Measurements from ENCODE around the gene MGLL. TPM values are rescaled to one million over a fixed set of nuclear protein-coding genes. Genes with fewer than 3 reads are reported as not detected.
A peak's percentile ranks its signal among the peaks of the same experiment; 100 is the strongest.
"Not testable (repeated sequence)": the region's sequence is repeated elsewhere in the genome, so short reads cannot be mapped to it uniquely, and the experiment has no call there.

The MGLL gene
- total RNA-seq, 2 experiments from 2014 or later: 2.1 to 3.6 TPM

GRCh38 chr3:127690823-127691452 lies 131.4 kb downstream of the MGLL start:
- ATAC-seq (ENCODE audit: low read depth) (peak; percentile 51), DNase-seq (no peak)
- Mint-ChIP-seq H3K4me3 (no peak overlapping the region), H3K4me1 (no peaks in the 10 kb centered on the region), H3K9me3 (no peaks in the 10 kb centered on the region), H3K27ac (no peak overlapping the region), H3K27me3 (no peaks in the 10 kb centered on the region), H3K36me3 (no peaks in the 10 kb centered on the region)
- POLR2A ChIA-PET: no interaction called here

- H3K27me3 Mint-ChIP-seq: no peaks in the 10 kb centered on the region
- H3K4me1 Mint-ChIP-seq: no peaks in the 10 kb centered on the region
- POLR2A ChIA-PET: no interaction called here
- no peaks in the 10 kb centered on the region for H3K9me3 Mint-ChIP-seq
- H3K27ac Mint-ChIP-seq: no peak overlapping the region
- H3K4me3 Mint-ChIP-seq: no peak overlapping the region
- no peak for DNase-seq
- H3K36me3 Mint-ChIP-seq: no peaks in the 10 kb centered on the region
- no peak for ATAC-seq (ENCODE audit: low read depth)
These were observed 132.2 kb downstream of the MGLL start for GRCh38 chr3:127690106-127690505.

GRCh38 chr3:127689266-127689860 lies 133.0 kb downstream of the MGLL start:
- H3K36me3 Mint-ChIP-seq: no peaks in the 10 kb centered on the region
- H3K4me3 Mint-ChIP-seq: no peak overlapping the region
- no peak overlapping the region for H3K27ac Mint-ChIP-seq
- DNase-seq (no peak), ATAC-seq (ENCODE audit: low read depth) (no peak)
- POLR2A ChIA-PET: no interaction called here
- H3K27me3 Mint-ChIP-seq: peaks cover 2% of the 10 kb centered on the region
- H3K9me3 Mint-ChIP-seq: no peaks in the 10 kb centered on the region
- H3K4me1 Mint-ChIP-seq: no peaks in the 10 kb centered on the region

GRCh38 chr3:127688416-127689265 lies 133.7 kb downstream of the MGLL start:
- ATAC-seq (ENCODE audit: low read depth) (no peak), DNase-seq (peak; percentile 7)
- Mint-ChIP-seq H3K27me3 (peaks cover 2% of the 10 kb centered on the region), H3K36me3 (no peaks in the 10 kb centered on the region), H3K4me1 (peaks cover 1% of the 10 kb centered on the region), H3K27ac (no peak overlapping the region), H3K4me3 (no peak overlapping the region), H3K9me3 (no peaks in the 10 kb centered on the region)
- POLR2A ChIA-PET: no interaction called here

GRCh38 chr3:127688022-127688415 lies 134.3 kb downstream of the MGLL start:
- peaks cover 5% of the 10 kb centered on the region for H3K27me3 Mint-ChIP-seq
- POLR2A ChIA-PET: no interaction called here
- H3K36me3 Mint-ChIP-seq: no peaks in the 10 kb centered on the region
- no peak overlapping the region for H3K4me3 Mint-ChIP-seq
- ATAC-seq (ENCODE audit: low read depth): no peak
- peak; percentile 0 for DNase-seq
- no peaks in the 10 kb centered on the region for H3K9me3 Mint-ChIP-seq
- no peak overlapping the region for H3K27ac Mint-ChIP-seq
- peaks cover 4% of the 10 kb centered on the region for H3K4me1 Mint-ChIP-seq

GRCh38 chr3:127687228-127687737 lies 135.0 kb downstream of the MGLL start:
- no peak for DNase-seq
- POLR2A ChIA-PET: no interaction called here
- peaks cover 4% of the 10 kb centered on the region for H3K4me1 Mint-ChIP-seq
- ATAC-seq (ENCODE audit: low read depth): no peak
- no peak overlapping the region for H3K27ac Mint-ChIP-seq
- H3K36me3 Mint-ChIP-seq: no peaks in the 10 kb centered on the region
- H3K4me3 Mint-ChIP-seq: no peak overlapping the region
- peaks cover 5% of the 10 kb centered on the region for H3K27me3 Mint-ChIP-seq
- H3K9me3 Mint-ChIP-seq: no peaks in the 10 kb centered on the region

GRCh38 chr3:127686512-127686894 lies 135.8 kb downstream of the MGLL start:
- ATAC-seq (ENCODE audit: low read depth) (no peak), DNase-seq (no peak)
- Mint-ChIP-seq H3K27me3 (peaks cover 5% of the 10 kb centered on the region), H3K4me3 (no peak overlapping the region), H3K9me3 (no peaks in the 10 kb centered on the region), H3K4me1 (peaks cover 5% of the 10 kb centered on the region), H3K27ac (no peak overlapping the region), H3K36me3 (no peaks in the 10 kb centered on the region)
- POLR2A ChIA-PET: no interaction called here

GRCh38 chr3:127685708-127686511 lies 136.4 kb downstream of the MGLL start:
- ATAC-seq (ENCODE audit: low read depth) (no peak), DNase-seq (no peak)
- Mint-ChIP-seq H3K27me3 (peaks cover 5% of the 10 kb centered on the region), H3K27ac (no peak overlapping the region), H3K36me3 (no peaks in the 10 kb centered on the region), H3K9me3 (no peaks in the 10 kb centered on the region), H3K4me1 (peaks cover 6% of the 10 kb centered on the region), H3K4me3 (no peak overlapping the region)
- POLR2A ChIA-PET: no interaction called here

- Mint-ChIP-seq H3K4me1 (peaks cover 6% of the 10 kb centered on the region), H3K9me3 (no peaks in the 10 kb centered on the region), H3K36me3 (no peaks in the 10 kb centered on the region), H3K27ac (no peak overlapping the region), H3K27me3 (peaks cover 5% of the 10 kb centered on the region), H3K4me3 (no peak overlapping the region)
- DNase-seq: peak; percentile 22
- POLR2A ChIA-PET: no interaction called here
- no peak for ATAC-seq (ENCODE audit: low read depth)
These were observed 137.2 kb downstream of the MGLL start for GRCh38 chr3:127684871-127685707.

- no peak for ATAC-seq (ENCODE audit: low read depth)
- Mint-ChIP-seq H3K9me3 (no peaks in the 10 kb centered on the region), H3K4me1 (peaks cover 7% of the 10 kb centered on the region), H3K27ac (no peak overlapping the region), H3K27me3 (peaks cover 5% of the 10 kb centered on the region), H3K36me3 (no peaks in the 10 kb centered on the region), H3K4me3 (no peak overlapping the region)
- POLR2A ChIA-PET: interaction anchor here (1.3 kb wide), 1 partner anchor 11 kb away, joined by 4 read pairs; no protein-coding TSS in a partner anchor
- DNase-seq: peak; percentile 20
These were observed 139.8 kb downstream of the MGLL start for GRCh38 chr3:127682561-127682960.

GRCh38 chr3:127682175-127682554 lies 140.2 kb downstream of the MGLL start:
- not testable (repeated sequence) for H3K27ac Mint-ChIP-seq; ATAC-seq (ENCODE audit: low read depth); H3K27me3 Mint-ChIP-seq; H3K4me3 Mint-ChIP-seq; H3K9me3 Mint-ChIP-seq; H3K4me1 Mint-ChIP-seq; H3K36me3 Mint-ChIP-seq; DNase-seq
- POLR2A ChIA-PET: interaction anchor here (1.3 kb wide), 1 partner anchor 11 kb away, joined by 4 read pairs; no protein-coding TSS in a partner anchor

GRCh38 chr3:127680798-127681221 lies 141.5 kb downstream of the MGLL start:
- Mint-ChIP-seq H3K27me3 (peaks cover 5% of the 10 kb centered on the region), H3K27ac (no peak overlapping the region), H3K4me1 (peaks cover 7% of the 10 kb centered on the region), H3K4me3 (no peak overlapping the region), H3K9me3 (no peaks in the 10 kb centered on the region), H3K36me3 (no peaks in the 10 kb centered on the region)
- peak; percentile 23 for DNase-seq
- POLR2A ChIA-PET: no interaction called here
- no peak for ATAC-seq (ENCODE audit: low read depth)

All from activated naive CD8-positive, alpha-beta T cell treated with anti-CD3 and anti-CD28 coated beads, Interleukin-2, amount 10 ng/mL, durations not matched to agents 7 days and 5 days (primary cell).